ENCODE measurements around the gene LRMDA. TPM values are rescaled to one million over a fixed set of nuclear protein-coding genes. Genes with fewer than 3 reads are reported as not detected.

LRMDA gene
- total RNA-seq, 1 donor from 2014 or later: 2.1 TPM

DNA sequence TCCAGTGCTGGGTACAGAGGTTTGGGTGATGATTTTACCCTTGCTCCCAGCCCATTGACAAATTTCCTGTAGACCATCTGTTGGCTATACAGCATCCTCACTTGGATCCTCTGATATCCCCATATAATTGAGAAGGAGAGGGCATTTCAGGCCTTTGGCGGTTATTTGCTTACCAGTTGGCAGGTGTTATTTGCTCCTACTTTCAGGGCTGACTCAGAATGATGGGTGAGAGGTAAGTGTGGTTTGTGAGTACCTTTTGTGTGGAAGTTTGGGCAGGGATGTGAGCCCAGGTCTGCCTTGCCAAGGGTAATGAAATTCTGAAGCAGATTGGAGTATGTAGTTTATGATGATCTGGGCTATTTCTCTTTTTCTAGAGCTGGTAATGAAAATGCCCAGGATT, 93.6 kb downstream of the LRMDA start:
- DNase-seq: no peak
- no peak overlapping the region for H3K27ac Mint-ChIP-seq (ENCODE audit: unreplicated experiment)
- no peaks in the 10 kb centered on the region for H3K36me3 Mint-ChIP-seq (ENCODE audit: unreplicated experiment)
- H3K27me3 Mint-ChIP-seq (ENCODE audit: unreplicated experiment): no peaks in the 10 kb centered on the region
- TF ChIP-seq, protein P1, sequence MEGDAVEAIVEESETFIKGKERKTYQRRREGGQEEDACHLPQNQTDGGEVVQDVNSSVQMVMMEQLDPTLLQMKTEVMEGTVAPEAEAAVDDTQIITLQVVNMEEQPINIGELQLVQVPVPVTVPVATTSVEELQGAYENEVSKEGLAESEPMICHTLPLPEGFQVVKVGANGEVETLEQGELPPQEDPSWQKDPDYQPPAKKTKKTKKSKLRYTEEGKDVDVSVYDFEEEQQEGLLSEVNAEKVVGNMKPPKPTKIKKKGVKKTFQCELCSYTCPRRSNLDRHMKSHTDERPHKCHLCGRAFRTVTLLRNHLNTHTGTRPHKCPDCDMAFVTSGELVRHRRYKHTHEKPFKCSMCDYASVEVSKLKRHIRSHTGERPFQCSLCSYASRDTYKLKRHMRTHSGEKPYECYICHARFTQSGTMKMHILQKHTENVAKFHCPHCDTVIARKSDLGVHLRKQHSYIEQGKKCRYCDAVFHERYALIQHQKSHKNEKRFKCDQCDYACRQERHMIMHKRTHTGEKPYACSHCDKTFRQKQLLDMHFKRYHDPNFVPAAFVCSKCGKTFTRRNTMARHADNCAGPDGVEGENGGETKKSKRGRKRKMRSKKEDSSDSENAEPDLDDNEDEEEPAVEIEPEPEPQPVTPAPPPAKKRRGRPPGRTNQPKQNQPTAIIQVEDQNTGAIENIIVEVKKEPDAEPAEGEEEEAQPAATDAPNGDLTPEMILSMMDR (IDR thresholded peaks at IDR 0.05; ENCODE audit: partially characterized antibody, unreplicated experiment): no peak
- no peaks in the 10 kb centered on the region for H3K4me1 Mint-ChIP-seq (ENCODE audit: low read depth, unreplicated experiment)
- no peaks in the 10 kb centered on the region for H3K9me3 Mint-ChIP-seq (ENCODE audit: unreplicated experiment)
- no peak overlapping the region for H3K4me3 Mint-ChIP-seq (ENCODE audit: unreplicated experiment)

DNA sequence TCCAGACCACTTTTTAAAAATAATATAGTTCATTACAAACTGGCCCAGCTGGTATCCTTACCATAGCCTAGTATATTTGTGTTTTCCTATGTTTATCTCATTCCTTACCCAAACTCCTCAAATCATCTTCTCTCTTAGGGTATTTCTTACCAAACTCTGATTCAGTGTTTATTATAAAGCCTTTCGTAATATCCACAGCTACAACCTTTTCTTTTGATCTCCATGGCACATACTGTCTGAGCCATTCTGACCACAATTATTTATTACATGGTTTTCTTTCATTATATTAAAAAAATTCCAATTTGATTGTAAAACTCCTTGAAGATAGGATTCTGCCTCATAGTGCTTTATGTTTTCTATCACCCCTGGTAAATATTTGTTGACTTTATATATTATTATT, 94.2 kb downstream of the LRMDA start:
- TF ChIP-seq, protein P1 (IDR thresholded peaks at IDR 0.05; ENCODE audit: partially characterized antibody, unreplicated experiment): no peak
- Mint-ChIP-seq H3K36me3 (ENCODE audit: unreplicated experiment) (no peaks in the 10 kb centered on the region), H3K27ac (ENCODE audit: unreplicated experiment) (no peak overlapping the region), H3K4me1 (ENCODE audit: low read depth, unreplicated experiment) (no peaks in the 10 kb centered on the region), H3K27me3 (ENCODE audit: unreplicated experiment) (no peaks in the 10 kb centered on the region), H3K4me3 (ENCODE audit: unreplicated experiment) (no peak overlapping the region), H3K9me3 (ENCODE audit: unreplicated experiment) (no peaks in the 10 kb centered on the region)
- DNase-seq: no peak

DNA sequence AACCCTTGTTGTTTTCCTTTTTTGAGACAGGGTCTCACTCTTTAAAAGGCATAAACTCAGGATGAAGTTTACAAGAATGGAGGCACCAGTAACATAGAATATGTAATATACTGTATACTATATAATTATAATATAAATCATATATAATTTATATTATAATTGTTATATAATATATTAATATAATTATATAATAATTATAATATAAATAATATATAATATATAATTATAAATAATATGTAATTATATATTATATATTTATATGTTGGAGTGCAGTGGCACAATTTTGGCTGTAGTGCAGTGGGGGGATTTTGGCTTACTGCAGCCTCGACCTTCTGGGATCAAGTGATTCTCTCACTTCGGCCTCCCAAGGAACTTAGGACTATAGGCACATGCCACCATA, 96.1 kb downstream of the LRMDA start:
- Mint-ChIP-seq H3K27ac (ENCODE audit: unreplicated experiment) (no peak overlapping the region), H3K36me3 (ENCODE audit: unreplicated experiment) (no peaks in the 10 kb centered on the region), H3K4me3 (ENCODE audit: unreplicated experiment) (no peak overlapping the region), H3K4me1 (ENCODE audit: low read depth, unreplicated experiment) (no peaks in the 10 kb centered on the region), H3K27me3 (ENCODE audit: unreplicated experiment) (no peaks in the 10 kb centered on the region), H3K9me3 (ENCODE audit: unreplicated experiment) (no peaks in the 10 kb centered on the region)
- TF ChIP-seq, protein P1 (IDR thresholded peaks at IDR 0.05; ENCODE audit: partially characterized antibody, unreplicated experiment): no peak
- no peak for DNase-seq

DNA sequence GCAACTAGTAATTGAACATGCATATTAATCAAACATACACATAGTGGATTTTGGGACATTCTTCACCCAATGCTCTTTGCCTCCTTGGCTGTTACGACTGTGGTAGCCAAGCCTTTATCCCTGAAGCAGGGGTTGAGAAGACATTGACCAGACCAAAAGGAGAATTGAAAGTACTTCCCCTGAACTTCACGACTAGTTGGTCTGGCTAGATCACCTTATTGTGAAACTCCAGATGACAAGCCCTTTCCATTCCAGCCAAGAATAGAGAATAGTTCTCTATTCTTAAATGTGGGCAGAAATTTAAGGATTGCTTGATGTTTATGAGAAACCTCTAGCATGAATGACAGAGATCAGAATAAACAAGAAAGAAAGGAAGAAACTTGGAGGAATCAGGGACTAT, 97.0 kb downstream of the LRMDA start:
- TF ChIP-seq, protein P1 (IDR thresholded peaks at IDR 0.05; ENCODE audit: partially characterized antibody, unreplicated experiment): no peak
- Mint-ChIP-seq H3K36me3 (ENCODE audit: unreplicated experiment) (no peaks in the 10 kb centered on the region), H3K4me3 (ENCODE audit: unreplicated experiment) (no peak overlapping the region), H3K9me3 (ENCODE audit: unreplicated experiment) (no peaks in the 10 kb centered on the region), H3K27me3 (ENCODE audit: unreplicated experiment) (no peaks in the 10 kb centered on the region), H3K4me1 (ENCODE audit: low read depth, unreplicated experiment) (no peaks in the 10 kb centered on the region), H3K27ac (ENCODE audit: unreplicated experiment) (no peak overlapping the region)
- no peak for DNase-seq

DNA sequence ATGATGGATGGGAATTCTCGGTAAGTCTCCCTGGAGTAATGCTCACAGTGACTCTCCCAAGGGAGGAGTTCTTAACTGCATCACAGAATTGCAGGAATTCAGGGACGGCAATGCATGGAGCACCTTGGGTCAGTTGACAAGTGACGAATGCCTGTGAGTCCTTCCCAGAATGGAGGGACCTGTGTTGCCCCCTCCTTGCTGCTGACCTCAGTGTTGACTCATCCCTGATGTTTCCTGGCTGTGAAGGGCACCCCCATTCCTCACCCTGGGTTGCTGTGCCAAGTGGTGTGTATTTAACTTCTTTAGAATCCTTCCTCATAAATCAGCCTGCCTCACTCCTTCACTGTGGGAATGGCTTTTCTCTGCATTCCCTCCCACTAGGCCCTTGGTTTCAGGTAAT, 98.9 kb downstream of the LRMDA start:
- Mint-ChIP-seq H3K4me3 (ENCODE audit: unreplicated experiment) (no peak overlapping the region), H3K27ac (ENCODE audit: unreplicated experiment) (no peak overlapping the region), H3K36me3 (ENCODE audit: unreplicated experiment) (no peaks in the 10 kb centered on the region), H3K27me3 (ENCODE audit: unreplicated experiment) (peaks cover 2% of the 10 kb centered on the region), H3K9me3 (ENCODE audit: unreplicated experiment) (no peaks in the 10 kb centered on the region), H3K4me1 (ENCODE audit: low read depth, unreplicated experiment) (peaks cover 2% of the 10 kb centered on the region)
- TF ChIP-seq, protein P1 (IDR thresholded peaks at IDR 0.05; ENCODE audit: partially characterized antibody, unreplicated experiment): no peak
- no peak for DNase-seq
